DMS 273 (cell line): ENCODE measurements around the gene FRMD3.
A peak's percentile ranks its signal among the peaks of the same experiment; 100 is the strongest.

Experiments used
- DNase-seq: peaks from one replicate; lab custom pipeline; 2025; ENCODE audit not compliant: unreplicated experiment; lab: John Stamatoyannopoulos, UW

Gene FRMD3

DNA sequence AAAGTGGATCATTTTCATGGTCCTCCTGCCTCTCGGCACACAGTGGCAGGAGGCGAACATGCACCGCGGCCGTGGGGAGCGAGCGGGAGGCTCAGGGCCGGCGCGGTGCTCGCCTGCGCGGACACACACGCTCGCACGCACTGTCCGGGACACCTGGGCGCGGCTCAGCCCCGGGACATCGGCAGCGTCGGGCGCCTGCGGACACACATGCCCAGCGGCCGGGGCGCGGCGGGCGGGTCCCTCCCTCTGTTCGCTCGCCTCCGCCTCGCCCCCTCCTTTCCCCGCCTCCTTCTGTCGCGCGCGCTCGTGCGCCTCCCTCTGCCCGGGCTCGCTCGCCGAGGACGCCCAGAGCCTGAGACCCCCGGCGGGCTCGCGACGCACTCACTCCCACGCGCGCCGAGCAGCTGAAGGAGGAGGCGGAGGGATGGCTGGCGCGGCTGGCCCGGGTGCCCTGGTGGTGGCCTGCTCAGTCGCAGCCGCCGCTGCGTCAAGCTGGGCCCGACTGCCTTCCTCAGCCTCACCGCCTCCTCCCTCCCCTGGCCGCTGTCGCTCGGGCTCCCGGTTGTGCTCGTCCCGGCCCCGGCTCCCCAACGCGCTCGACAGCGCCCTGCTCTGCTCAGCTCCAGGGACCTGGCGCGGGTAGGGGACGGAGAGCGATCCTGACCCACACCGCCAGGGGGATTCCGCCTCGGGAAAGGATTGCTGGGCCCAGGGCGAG is at the start of gene FRMD3:
Gene FRMD3 (minus strand): TSS at position 230 of the 718 bp plus-strand sequence. CDS start 170 bp downstream, at position 60.
- peak; percentile 92 for DNase-seq

- DNase-seq = no peak
Observed at GRCh38 chr9:83584995-83585394, 46.8 kb upstream of the FRMD3 start.

- peak; percentile 77 for DNase-seq
Observed at GRCh38 chr9:83583151-83584014, 45.2 kb upstream of the FRMD3 start.

GRCh38 chr9:83582029-83582428 is 43.8 kb upstream of the FRMD3 start:
- DNase-seq = no peak

DNA sequence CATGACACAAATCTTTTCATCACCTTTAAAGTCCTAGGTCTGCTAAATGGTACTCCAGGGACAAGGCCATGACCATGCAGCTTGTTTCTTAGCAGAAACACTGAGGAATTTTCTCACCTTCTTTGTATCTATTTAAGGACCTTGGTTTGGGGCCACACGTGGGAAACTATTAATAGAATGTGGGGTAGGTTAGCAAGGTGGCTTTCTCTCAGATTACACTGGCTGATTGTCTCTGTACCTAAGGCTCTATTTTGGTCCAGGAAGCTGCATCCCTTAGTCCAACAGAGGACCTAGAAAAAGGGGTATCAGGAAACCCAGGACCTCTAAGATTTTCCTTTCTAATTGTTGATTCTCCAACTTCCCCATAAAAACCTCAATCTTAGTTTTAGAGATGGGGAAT is 36.3 kb upstream of the FRMD3 start:
- no peak for DNase-seq

DNA sequence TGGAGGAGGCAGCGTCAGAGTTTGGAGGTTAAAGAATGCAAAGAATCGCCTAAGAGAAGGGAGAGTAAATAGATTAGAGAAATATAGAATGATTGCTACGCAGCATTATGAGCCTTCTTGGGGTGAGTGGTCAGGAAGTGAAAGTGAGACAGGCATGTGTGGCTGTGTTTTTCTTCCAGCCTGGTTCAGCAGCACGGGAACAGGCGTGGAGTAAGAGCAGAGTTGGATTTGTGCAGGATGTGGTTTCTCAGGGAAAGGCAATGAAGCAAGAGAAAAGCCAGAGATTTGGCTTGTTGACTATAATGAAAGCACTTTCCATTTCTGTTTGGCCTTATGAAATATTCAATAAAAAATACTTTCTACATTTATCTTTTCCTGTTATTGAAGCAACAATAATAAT is 34.3 kb upstream of the FRMD3 start:
- no peak for DNase-seq

DNA sequence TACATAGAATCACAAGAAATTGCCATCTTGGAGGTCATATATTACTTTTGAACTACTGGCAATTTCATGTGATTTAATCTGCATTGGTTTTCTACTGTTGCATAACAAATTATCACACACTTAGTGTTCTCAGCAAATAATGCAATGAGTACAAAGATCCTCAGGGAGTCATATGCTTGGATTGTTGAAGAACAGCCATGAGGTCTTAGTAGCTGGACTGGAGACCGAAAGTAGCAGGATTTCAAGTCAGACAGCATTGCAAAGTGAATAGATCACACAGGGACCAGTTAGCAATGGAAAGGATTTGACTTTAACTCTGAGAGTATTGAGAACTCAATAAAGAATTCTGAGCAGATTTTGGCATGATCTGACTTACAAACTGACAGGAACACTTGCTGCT is 32.2 kb upstream of the FRMD3 start:
- DNase-seq = no peak

DNA sequence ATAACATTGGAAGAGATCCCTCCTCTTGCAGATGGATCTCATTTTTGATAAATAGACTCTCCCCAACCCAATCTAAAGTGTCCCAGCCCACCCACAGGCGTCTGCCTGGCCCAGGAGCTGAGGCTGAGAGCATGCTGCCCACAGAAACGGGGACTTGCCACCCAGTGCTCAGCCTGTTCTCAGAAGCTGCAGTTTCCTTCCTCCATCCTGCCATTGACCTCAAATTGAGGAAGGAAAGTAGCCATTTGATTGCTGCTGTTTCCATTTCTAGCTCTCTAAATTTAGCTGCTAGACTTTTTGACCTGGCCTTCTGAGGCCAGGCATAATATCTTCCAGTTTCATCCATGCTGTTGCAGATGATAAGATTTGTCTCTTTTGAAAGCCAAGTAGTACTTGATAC is 31.1 kb upstream of the FRMD3 start:
- no peak for DNase-seq

DNA sequence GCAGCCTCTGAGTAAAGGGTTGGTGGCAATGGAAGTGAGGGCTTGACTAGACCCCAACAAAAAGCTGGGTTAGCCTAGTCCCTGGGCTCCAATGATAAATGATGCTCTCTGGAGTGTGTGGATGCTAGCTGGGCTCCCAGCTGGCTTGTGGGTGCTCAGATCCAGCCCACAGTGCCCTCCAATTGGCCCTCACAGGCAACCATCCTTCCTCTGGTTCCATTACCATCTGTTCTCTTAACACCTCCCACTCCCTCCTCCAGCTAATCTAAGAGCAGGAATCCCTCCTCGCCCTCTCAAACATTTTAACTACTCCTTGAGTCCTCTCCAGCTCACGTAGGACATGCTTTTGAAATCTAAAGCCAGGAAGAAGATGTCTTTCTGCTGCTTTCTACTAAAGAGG is 25.2 kb upstream of the FRMD3 start:
- DNase-seq = peak; percentile 14

GRCh38 chr9:83560169-83560826 is 22.1 kb upstream of the FRMD3 start:
- no peak for DNase-seq

- no peak for DNase-seq
Observed at GRCh38 chr9:83557771-83558170, 19.6 kb upstream of the FRMD3 start.

DNA sequence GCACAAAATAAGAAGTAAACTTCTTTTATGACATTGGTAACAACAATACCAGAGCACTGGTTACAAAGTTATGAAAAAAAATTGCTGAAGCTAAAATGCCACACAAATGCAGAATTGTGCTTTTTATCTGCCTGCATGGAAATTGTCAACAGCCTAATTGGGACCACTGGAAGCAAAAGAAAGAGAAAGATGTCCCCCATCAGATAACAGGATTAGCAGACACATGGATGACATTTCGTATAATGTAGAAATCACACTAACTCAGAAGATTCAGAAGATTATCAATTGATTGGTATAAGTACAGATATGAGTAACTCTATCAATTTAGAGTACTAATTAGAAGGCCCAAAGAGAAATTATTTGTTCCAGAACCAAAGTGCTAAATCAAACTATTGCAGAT is 19.1 kb upstream of the FRMD3 start:
- DNase-seq = no peak

- DNase-seq = no peak
Observed at GRCh38 chr9:83554278-83554677, 16.1 kb upstream of the FRMD3 start.

DNA sequence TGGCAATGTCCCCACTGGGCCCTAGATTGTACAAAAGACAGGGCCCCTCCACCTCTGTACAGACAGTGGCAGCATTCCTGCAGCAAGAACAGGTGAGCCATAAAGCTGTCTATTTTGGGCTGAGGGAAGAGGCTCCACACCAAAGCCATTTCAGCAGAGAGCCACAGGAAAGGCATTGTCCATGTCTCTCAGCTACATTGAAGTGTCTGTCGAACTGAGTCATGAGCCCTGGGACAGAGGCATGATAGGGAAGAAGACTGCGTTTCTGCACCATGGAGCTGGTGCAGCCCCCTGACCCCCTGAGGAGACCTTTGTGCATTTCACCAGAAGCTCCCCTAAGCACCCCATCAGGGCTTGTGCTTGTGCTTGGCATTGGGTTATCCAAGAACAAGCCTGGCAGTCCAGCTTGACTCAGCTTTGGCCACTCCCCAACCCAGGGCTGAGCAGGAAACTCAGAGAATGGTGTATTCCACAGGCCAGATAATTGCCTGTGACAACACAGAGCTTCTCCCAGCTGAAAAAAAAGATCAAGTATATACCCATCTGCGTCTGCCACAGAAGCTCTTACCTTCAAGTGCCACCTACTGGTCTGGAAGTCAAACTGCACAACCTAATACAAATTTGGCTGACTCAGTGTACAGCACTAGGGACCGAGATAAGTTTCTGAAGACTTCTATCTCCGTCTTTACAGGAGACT is 5.9 kb upstream of the FRMD3 start:
- peak; percentile 80 for DNase-seq

GRCh38 chr9:83538890-83539238 is 663 bp upstream of the FRMD3 start:
- DNase-seq = peak; percentile 26

DNA sequence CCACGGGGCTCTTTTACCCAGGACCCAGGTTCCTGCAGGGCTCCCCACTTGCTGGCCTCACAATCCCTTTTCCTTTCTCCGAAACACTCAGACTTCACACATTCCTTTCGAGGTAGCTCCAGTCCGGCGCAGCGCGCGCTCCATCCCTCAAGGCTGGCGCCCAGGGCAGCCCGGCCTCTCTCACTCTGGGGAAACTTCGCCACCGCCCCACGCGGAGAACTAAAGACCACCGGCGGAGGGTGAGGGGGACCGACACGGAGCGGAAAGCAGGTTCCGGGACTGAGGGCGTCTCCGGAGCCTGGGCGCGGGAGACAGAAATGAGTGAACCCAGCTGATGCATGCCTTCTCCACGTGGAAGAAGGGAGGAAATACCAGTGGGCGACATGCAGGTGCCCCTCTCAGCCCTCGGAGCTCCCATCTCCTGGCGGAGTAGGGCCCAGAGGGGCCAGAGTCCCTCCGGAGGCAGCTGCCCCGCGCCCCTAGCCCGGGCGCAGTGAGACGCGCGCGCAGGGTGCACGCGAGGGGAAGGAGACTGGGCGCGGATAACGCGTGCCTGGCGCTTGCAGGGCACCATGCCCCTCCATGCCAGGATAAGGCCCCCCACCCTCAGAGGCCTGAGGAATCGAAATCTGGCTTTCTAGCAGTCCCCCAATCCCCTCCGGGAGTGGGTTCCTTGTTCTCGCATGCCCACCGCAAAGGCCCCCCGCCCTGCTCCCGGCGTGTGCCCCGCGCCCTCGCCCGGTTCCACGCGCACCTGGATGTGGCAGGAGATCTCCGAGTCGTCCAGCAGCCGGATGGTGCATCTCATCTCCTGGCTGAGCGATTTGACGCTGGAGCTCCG is 650 bp downstream of the FRMD3 start:
- peak; percentile 55 for DNase-seq

DNA sequence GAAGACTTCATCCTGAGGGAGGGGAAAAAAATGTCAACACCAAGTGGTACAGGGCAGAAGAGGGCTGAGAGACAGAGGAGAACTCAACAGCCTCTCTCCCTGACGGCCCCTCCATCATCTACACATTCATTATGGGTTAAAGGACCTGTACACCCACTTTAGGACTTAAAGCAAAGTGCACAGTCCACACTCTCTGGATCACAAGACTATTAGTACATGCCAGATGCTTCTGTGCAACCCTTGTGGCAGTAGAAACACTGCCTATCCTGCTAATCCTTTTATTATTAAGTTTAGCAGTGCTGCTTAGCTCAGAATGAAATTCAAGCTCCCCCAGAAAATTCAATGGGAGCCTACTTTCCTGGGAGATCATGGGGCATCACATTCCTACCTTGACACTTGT is 1.9 kb downstream of the FRMD3 start:
- peak; percentile 42 for DNase-seq

DNA sequence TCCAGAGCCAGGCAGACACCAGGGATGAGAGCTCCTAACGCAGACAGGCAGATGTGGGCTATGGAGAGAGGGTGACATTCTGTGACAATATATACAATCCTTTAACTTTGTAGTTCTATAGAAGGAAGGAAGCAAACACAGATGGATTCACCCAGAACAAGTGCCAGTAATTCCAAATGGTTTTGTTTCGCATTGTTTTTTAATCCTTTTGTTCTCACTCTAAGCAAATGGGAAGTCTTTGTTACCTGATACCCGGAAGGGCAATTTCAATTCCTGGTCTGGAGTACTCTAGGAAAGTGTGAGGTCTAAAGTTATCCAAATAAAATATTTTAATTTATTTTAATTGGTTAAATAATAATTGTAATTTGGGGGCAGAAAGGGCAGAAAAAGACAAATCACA is 2.5 kb downstream of the FRMD3 start:
- no peak for DNase-seq

DNA sequence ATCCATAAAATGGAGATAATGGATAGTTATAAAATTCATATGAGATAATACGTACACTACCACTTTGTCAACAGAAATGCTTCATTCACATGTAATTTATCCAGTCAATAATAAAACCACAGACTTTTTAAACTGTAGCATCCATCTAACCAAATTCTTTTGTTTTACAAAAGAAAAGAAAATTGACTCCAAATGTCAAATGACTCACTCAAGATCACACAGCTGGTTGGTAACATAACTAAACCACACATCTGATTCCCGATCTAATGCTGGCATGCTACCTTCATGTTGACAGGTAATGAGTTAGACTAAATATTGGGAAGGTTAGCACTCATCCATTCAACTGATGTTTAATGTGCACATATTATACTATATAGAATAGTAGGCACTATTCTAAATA is 4.9 kb downstream of the FRMD3 start:
- DNase-seq = no peak

- DNase-seq = peak; percentile 14
Observed at GRCh38 chr9:83526901-83527300, 11.3 kb downstream of the FRMD3 start.
